Mesendoderm (in vitro differentiated cells): ENCODE data around the gene KIAA0513.

ENCODE experiments used
- DNase-seq: peaks from one replicate; pipeline ENCODE4 v3.0.0; 2013
- H2AK5ac ChIP-seq: 2 replicates; pipeline ENCODE4 v1.6.1; 2013; ENCODE audit warnings: low read length, inconsistent platforms
- H2BK120ac ChIP-seq: 2 replicates; pipeline ENCODE4 v1.6.1; 2013; ENCODE audit warnings: low read depth, mild to moderate bottlenecking, low read length, moderate library complexity, mixed read lengths
- H2BK15ac ChIP-seq: replicated peaks from 2 replicates; pipeline ENCODE4 v1.6.1; 2013; ENCODE audit warnings: low read depth, mild to moderate bottlenecking, moderate library complexity
- H2BK5ac ChIP-seq: 2 replicates; pipeline ENCODE4 v1.6.1; 2013; ENCODE audit warnings: low read length, inconsistent platforms
- H3K18ac ChIP-seq: 2 replicates; pipeline ENCODE4 v1.6.1; 2013; ENCODE audit warnings: mild to moderate bottlenecking, low read length, mixed read lengths
- H3K23ac ChIP-seq: one replicate; pipeline ENCODE4 v1.6.1; 2013; ENCODE audit warnings: low read length
- H3K27ac ChIP-seq: 2 replicates; pipeline ENCODE4 v1.5.1; 2013; ENCODE audit warnings: low read depth, mild to moderate bottlenecking, inconsistent platforms, low read length, moderate library complexity
- H3K27me3 ChIP-seq: 2 replicates; pipeline ENCODE4 v1.6.1; 2013; ENCODE audit warnings: low read length, control low read depth, mild to moderate bottlenecking, inconsistent platforms; ENCODE audit not compliant: insufficient read depth, poor library complexity
- H3K36me3 ChIP-seq: 2 replicates; pipeline ENCODE4 v1.6.1; 2013; ENCODE audit warnings: low read length, inconsistent platforms; ENCODE audit not compliant: control insufficient read depth, insufficient read depth
- H3K4ac ChIP-seq: one replicate; pipeline ENCODE4 v1.6.1; 2013; ENCODE audit warnings: low read depth, mild to moderate bottlenecking, low read length, moderate library complexity
- H3K4me1 ChIP-seq: 2 replicates; pipeline ENCODE4 v1.6.1; 2013; ENCODE audit warnings: low read depth, low read length, inconsistent platforms; ENCODE audit not compliant: control insufficient read depth
- H3K4me2 ChIP-seq: 2 replicates; pipeline ENCODE4 v1.6.1; 2013; ENCODE audit warnings: low read length
- H3K4me3 ChIP-seq: 2 replicates; pipeline ENCODE4 v1.5.1; 2013; ENCODE audit warnings: mild to moderate bottlenecking, low read length
- H3K56ac ChIP-seq: one replicate; pipeline ENCODE4 v1.6.1; 2013; ENCODE audit warnings: low read length
- H3K79me1 ChIP-seq: 2 replicates; pipeline ENCODE4 v1.6.1; 2013; ENCODE audit warnings: low read length, inconsistent platforms
- H3K79me2 ChIP-seq: 2 replicates; pipeline ENCODE4 v1.6.1; 2013; ENCODE audit warnings: mild to moderate bottlenecking, low read length; ENCODE audit not compliant: control insufficient read depth, insufficient read depth
- H3K9ac ChIP-seq: 2 replicates; pipeline ENCODE4 v1.6.1; 2013; ENCODE audit warnings: low read length, inconsistent platforms
- H4K5ac ChIP-seq: one replicate; pipeline ENCODE4 v1.6.1; 2013; ENCODE audit warnings: low read length
- H4K8ac ChIP-seq: one replicate; pipeline ENCODE4 v1.6.1; 2013; ENCODE audit warnings: low read depth, mild to moderate bottlenecking, control low read depth, low read length, moderate library complexity
- WGBS: extraction: QIAGEN DNeasy Blood & Tissue Kit; methylation state at CpG from one replicate; pipeline ENCODE4 v1.1.7; 2013; ENCODE audit warnings: low lambda C conversion rate, missing lambda C conversion rate; ENCODE audit not compliant: insufficient coverage; ENCODE audit errors: extremely low coverage; 5-methylcytosine and 5-hydroxymethylcytosine counted together

KIAA0513 gene

DNA sequence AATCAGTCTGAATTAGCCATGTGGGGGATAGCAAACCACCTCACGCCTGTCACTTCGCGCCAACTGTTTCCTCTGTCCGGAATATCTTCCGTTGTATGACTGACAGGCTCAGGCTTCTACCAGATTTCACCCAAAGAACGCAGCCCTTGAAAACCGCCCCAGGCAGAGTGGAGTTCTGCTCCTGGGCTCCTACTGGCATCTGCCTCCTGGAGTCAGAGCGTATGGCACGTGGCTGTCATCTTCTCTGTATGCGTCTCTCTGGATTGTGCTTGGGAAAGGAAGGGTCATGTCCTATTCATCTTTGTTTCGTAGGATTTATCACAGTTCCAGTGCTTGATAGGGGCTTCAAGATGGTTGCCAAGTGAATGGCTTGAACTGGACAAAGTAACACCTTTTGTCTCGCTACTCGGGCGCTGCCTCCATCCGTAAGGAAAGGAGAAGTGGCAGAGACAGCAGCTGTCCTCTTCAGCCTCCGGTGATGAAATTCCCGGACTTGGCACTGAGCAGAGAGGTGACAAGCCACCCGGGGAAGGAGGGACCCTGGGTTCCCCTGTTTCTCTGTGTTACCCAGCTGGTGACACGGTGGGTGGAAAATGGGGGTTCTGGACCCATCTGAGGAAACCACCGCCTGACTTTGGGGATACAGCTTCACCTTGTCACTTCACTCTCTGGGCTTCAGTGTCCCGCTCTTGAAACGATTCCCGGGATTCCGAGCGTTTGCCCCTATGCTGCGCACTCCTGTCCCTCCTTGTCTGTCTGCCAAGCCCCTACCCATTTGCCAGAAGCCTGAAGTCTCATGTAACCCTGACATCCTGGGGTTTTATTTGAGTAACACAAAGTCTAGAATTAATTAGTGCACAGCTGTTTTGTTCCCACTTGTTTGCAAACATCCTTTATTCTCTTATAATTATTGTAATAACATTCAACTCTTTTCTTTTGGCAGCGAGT, 13.9 kb downstream of the KIAA0513 start:
- no peaks in the 10 kb centered on the region for H3K79me2 ChIP-seq
- H3K4ac ChIP-seq, result no peak overlapping the region
- H3K4me2 ChIP-seq, result no peak overlapping the region
- H3K4me1 ChIP-seq, result no peaks in the 10 kb centered on the region
- H3K4me3 ChIP-seq, result no peak overlapping the region
- DNase-seq, result no peak
- no peak overlapping the region for H4K8ac ChIP-seq
- no peaks in the 10 kb centered on the region for H3K36me3 ChIP-seq
- no peak overlapping the region for H2BK5ac ChIP-seq
- H3K79me1 ChIP-seq, result no peaks in the 10 kb centered on the region
- H3K23ac ChIP-seq, result no peak overlapping the region
- no peak overlapping the region for H3K27ac ChIP-seq
- H2BK15ac ChIP-seq, result no peak overlapping the region
- no peak overlapping the region for H3K18ac ChIP-seq
- H3K56ac ChIP-seq, result no peak overlapping the region
- no peak overlapping the region for H3K9ac ChIP-seq
- no peak overlapping the region for H2AK5ac ChIP-seq
- WGBS, result no CpG with 5 or more reads among the region's 27 CpGs
- H4K5ac ChIP-seq, result no peak overlapping the region
- H2BK120ac ChIP-seq, result no peak overlapping the region
- no peaks in the 10 kb centered on the region for H3K27me3 ChIP-seq

- H3K18ac ChIP-seq, result no peak overlapping the region
- H4K5ac ChIP-seq, result no peak overlapping the region
- H3K9ac ChIP-seq, result no peak overlapping the region
- H3K27ac ChIP-seq, result no peak overlapping the region
- no peaks in the 10 kb centered on the region for H3K27me3 ChIP-seq
- H3K56ac ChIP-seq, result no peak overlapping the region
- H3K4me1 ChIP-seq, result no peaks in the 10 kb centered on the region
- H3K4me3 ChIP-seq, result no peak overlapping the region
- no peak overlapping the region for H2BK120ac ChIP-seq
- H3K79me2 ChIP-seq, result no peaks in the 10 kb centered on the region
- H3K23ac ChIP-seq, result no peak overlapping the region
- H3K36me3 ChIP-seq, result no peaks in the 10 kb centered on the region
- H3K4me2 ChIP-seq, result no peak overlapping the region
- WGBS, result no CpG with 5 or more reads among the region's 6 CpGs
- H2BK5ac ChIP-seq, result no peak overlapping the region
- H2BK15ac ChIP-seq, result no peak overlapping the region
- no peak overlapping the region for H3K4ac ChIP-seq
- H3K79me1 ChIP-seq, result no peaks in the 10 kb centered on the region
- DNase-seq, result no peak
- H2AK5ac ChIP-seq, result no peak overlapping the region
- H4K8ac ChIP-seq, result no peak overlapping the region
Measured at GRCh38 chr16:85042167-85042526, 14.6 kb downstream of the KIAA0513 start.

DNA sequence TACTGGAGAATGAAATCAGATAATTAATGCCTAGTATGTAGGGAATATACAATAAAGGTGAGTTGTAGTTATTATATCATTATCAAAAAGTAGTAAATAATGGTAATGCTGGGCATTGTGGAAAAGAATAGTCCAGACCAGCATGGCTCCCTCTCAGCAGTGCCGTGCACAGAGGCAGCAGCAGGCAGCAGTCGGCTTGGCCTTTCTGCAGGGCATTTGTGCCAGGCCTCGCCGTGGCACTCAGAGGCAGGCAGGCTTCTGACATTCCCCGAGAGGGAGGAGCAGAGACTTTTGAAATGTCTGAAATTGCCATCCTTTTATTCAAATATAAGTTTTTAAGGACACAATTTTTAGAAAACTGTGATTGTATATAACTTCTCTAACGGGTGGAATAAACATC, 15.0 kb downstream of the KIAA0513 start:
- Histone ChIP-seq H3K4ac (no peak overlapping the region), H3K4me2 (no peak overlapping the region), H3K9ac (no peak overlapping the region), H4K5ac (no peak overlapping the region), H3K79me1 (no peaks in the 10 kb centered on the region), H3K36me3 (no peaks in the 10 kb centered on the region), H3K56ac (no peak overlapping the region), H3K4me3 (no peak overlapping the region), H3K23ac (no peak overlapping the region), H2BK15ac (no peak overlapping the region), H3K27me3 (no peaks in the 10 kb centered on the region), H3K79me2 (no peaks in the 10 kb centered on the region), H3K18ac (no peak overlapping the region), H2AK5ac (no peak overlapping the region), H4K8ac (no peak overlapping the region), H3K27ac (no peak overlapping the region), H3K4me1 (no peaks in the 10 kb centered on the region), H2BK120ac (no peak overlapping the region), H2BK5ac (no peak overlapping the region)
- WGBS, result no CpG with 5 or more reads among the region's 6 CpGs
- DNase-seq, result no peak

GRCh38 chr16:85045077-85045476, 17.5 kb downstream of the KIAA0513 start:
- no peak for DNase-seq
- Histone ChIP-seq H2BK15ac (no peak overlapping the region), H3K27ac (no peak overlapping the region), H3K56ac (no peak overlapping the region), H3K36me3 (no peaks in the 10 kb centered on the region), H3K4ac (no peak overlapping the region), H3K23ac (no peak overlapping the region), H3K4me2 (no peak overlapping the region), H3K18ac (no peak overlapping the region), H4K5ac (no peak overlapping the region), H2BK5ac (no peak overlapping the region), H2BK120ac (no peak overlapping the region), H3K79me1 (no peaks in the 10 kb centered on the region), H4K8ac (no peak overlapping the region), H2AK5ac (no peak overlapping the region), H3K9ac (no peak overlapping the region), H3K79me2 (no peaks in the 10 kb centered on the region), H3K27me3 (no peaks in the 10 kb centered on the region), H3K4me1 (no peaks in the 10 kb centered on the region), H3K4me3 (no peak overlapping the region)
- WGBS, result no CpG with 5 or more reads among the region's 5 CpGs

GRCh38 chr16:85045641-85046471, 18.3 kb downstream of the KIAA0513 start:
- Histone ChIP-seq H3K23ac (no peak overlapping the region), H3K4me1 (no peaks in the 10 kb centered on the region), H3K27me3 (no peaks in the 10 kb centered on the region), H3K79me1 (no peaks in the 10 kb centered on the region), H3K36me3 (no peaks in the 10 kb centered on the region), H3K79me2 (no peaks in the 10 kb centered on the region), H2BK5ac (no peak overlapping the region), H3K4me3 (no peak overlapping the region), H3K4ac (no peak overlapping the region), H3K27ac (no peak overlapping the region), H4K8ac (no peak overlapping the region), H2BK120ac (no peak overlapping the region), H4K5ac (no peak overlapping the region), H2AK5ac (no peak overlapping the region), H3K9ac (no peak overlapping the region), H2BK15ac (no peak overlapping the region), H3K4me2 (no peak overlapping the region), H3K18ac (no peak overlapping the region), H3K56ac (no peak overlapping the region)
- DNase-seq, result no peak
- no CpG with 5 or more reads among the region's 23 CpGs for WGBS
